H1 (cell line): Measurements from ENCODE around the gene STEAP2. TPM values are rescaled to one million over a fixed set of nuclear protein-coding genes. Genes with fewer than 3 reads are reported as not detected.

Source experiments
- CTCF ChIA-PET: fragments of 300-600 bp; sonication (Branson Sonifier 250); formaldehyde crosslinking; loops from one replicate; lab custom pipeline; 2021; ENCODE audit not compliant: partially characterized antibody; lab: Charles Lee
- POLR2A ChIA-PET: fragments of 300-600 bp; sonication (Branson Sonifier 250); formaldehyde crosslinking; loops from one replicate; lab custom pipeline; 2021; ENCODE audit warnings: inconsistent platforms; ENCODE audit not compliant: partially characterized antibody; lab: Charles Lee
- DNase-seq, 2 experiments: peaks; one replicate each; pipeline versions ENCODE4 v3.0.0 to v3.0.0-alpha.2; 2010 to 2022; ENCODE audit warnings: low spot score in 2 of 2, low read depth in 1 of 2, mixed read lengths in 1 of 2
- FAIRE-seq: peaks from 2 replicates; lab custom pipeline; 2011; peaks lifted over from hg19 to GRCh38; lab: Jason Lieb, UNC
- H2AFZ ChIP-seq: 2 replicates; pipeline ENCODE4 v1.8.1; 2012; ENCODE audit warnings: low read length, inconsistent platforms
- H2AK5ac ChIP-seq: 2 replicates; pipeline ENCODE4 v1.6.1; 2013; ENCODE audit warnings: low read depth, low read length
- H2BK120ac ChIP-seq: replicated peaks from 2 replicates; pipeline ENCODE3; 2013; ENCODE audit warnings: low read depth, low read length, inconsistent platforms
- H2BK12ac ChIP-seq: 2 replicates; pipeline ENCODE4 v1.6.1; 2013; ENCODE audit warnings: low read depth, low read length
- H2BK15ac ChIP-seq: 2 replicates; pipeline ENCODE4 v1.6.1; 2013; ENCODE audit warnings: low read length
- H2BK20ac ChIP-seq: 2 replicates; pipeline ENCODE4 v1.6.1; 2013; ENCODE audit warnings: low read length
- H2BK5ac ChIP-seq: 2 replicates; pipeline ENCODE4 v1.6.1; 2013; ENCODE audit warnings: low read depth, low read length
- H3K14ac ChIP-seq: 2 replicates; pipeline ENCODE4 v1.6.1; 2013; ENCODE audit warnings: inconsistent platforms; ENCODE audit not compliant: insufficient read length
- H3K18ac ChIP-seq: 2 replicates; pipeline ENCODE4 v1.6.1; 2013; ENCODE audit warnings: low read length; ENCODE audit errors: extremely low read depth
- H3K23ac ChIP-seq: 2 replicates; pipeline ENCODE4 v1.6.1; 2013; ENCODE audit warnings: inconsistent platforms; ENCODE audit not compliant: insufficient read length
- H3K23me2 ChIP-seq: 2 replicates; pipeline ENCODE4 v1.6.1; 2013; ENCODE audit warnings: low read depth, low read length
- H3K27ac ChIP-seq: 2 replicates; pipeline ENCODE4 v1.6.1; 2011; ENCODE audit warnings: low read depth, low read length, inconsistent platforms
- H3K27me3 ChIP-seq, 4 experiments: replicated peaks in 1 of 4; 1 replicate in 1 of 4; 2 replicates in 3 of 4; pipeline versions ENCODE4 v1.6.1 to v1.8.1; 2011 to 2013; ENCODE audit warnings: low read length in 3 of 4, mild to moderate bottlenecking in 3 of 4, inconsistent platforms in 2 of 4, mixed read lengths in 2 of 4, moderate library complexity in 1 of 4; ENCODE audit not compliant: control insufficient read depth in 3 of 4, insufficient read depth in 3 of 4; ENCODE audit errors: extremely low read depth in 1 of 4
- H3K36me3 ChIP-seq, 4 experiments: 2 replicates each; pipeline versions ENCODE4 v1.6.1 to v1.8.1; 2011 to 2013; ENCODE audit warnings: mild to moderate bottlenecking in 4 of 4, low read length in 3 of 4, moderate library complexity in 2 of 4, control low read depth in 1 of 4, inconsistent platforms in 1 of 4; ENCODE audit not compliant: insufficient read depth in 4 of 4, control insufficient read depth in 2 of 4
- H3K4ac ChIP-seq: replicated peaks from 2 replicates; pipeline ENCODE3; 2013; ENCODE audit warnings: low read length, low read depth, mixed read lengths, inconsistent platforms; ENCODE audit not compliant: insufficient read length
- H3K4me1 ChIP-seq, 4 experiments: replicated peaks in 1 of 4; 1 replicate in 1 of 4; 2 replicates in 3 of 4; pipeline versions ENCODE4 v1.6.1 to v1.8.1; 2011 to 2013; ENCODE audit warnings: low read length in 3 of 4, inconsistent platforms in 2 of 4, mixed read lengths in 1 of 4; ENCODE audit not compliant: insufficient read depth in 4 of 4, control insufficient read depth in 3 of 4
- H3K4me2 ChIP-seq, 2 experiments: 2 replicates each; pipeline versions ENCODE4 v1.6.1 to v1.8.1; 2011 to 2013; ENCODE audit warnings: low read depth in 2 of 2, low read length in 2 of 2, control low read depth in 1 of 2, inconsistent platforms in 1 of 2, mild to moderate bottlenecking in 1 of 2; ENCODE audit not compliant: insufficient read depth in 1 of 2
- H3K4me3 ChIP-seq, 4 experiments: fragments of 200-600, 300-600 bp in 1 of 4; sonication (generic), shearing (Covaris generic), sonication (Bioruptor Twin) in 1 of 4; 2 replicates each; pipeline versions ENCODE4 v1.5.1 to v1.8.1; 2011 to 2016; ENCODE audit warnings: low read length in 4 of 4, low read depth in 3 of 4, control low read depth in 2 of 4, inconsistent platforms in 2 of 4, mild to moderate bottlenecking in 2 of 4, mixed read lengths in 1 of 4, moderate library complexity in 1 of 4; ENCODE audit not compliant: insufficient read depth in 2 of 4; ENCODE audit errors: extremely low read depth in 1 of 4
- H3K56ac ChIP-seq: replicated peaks from 2 replicates; pipeline ENCODE3; 2013; ENCODE audit warnings: low read depth, mild to moderate bottlenecking, mixed read lengths, low read length, inconsistent platforms; ENCODE audit not compliant: insufficient read length
- H3K79me1 ChIP-seq: 2 replicates; pipeline ENCODE4 v1.6.1; 2013; ENCODE audit warnings: low read depth, low read length, control low read depth
- H3K79me2 ChIP-seq, 2 experiments: 2 replicates each; pipeline versions ENCODE4 v1.6.1 to v1.8.1; 2012 to 2013; ENCODE audit warnings: low read length in 2 of 2, mild to moderate bottlenecking in 2 of 2, inconsistent platforms in 1 of 2; ENCODE audit not compliant: insufficient read depth in 2 of 2, control insufficient read depth in 1 of 2
- H3K9ac ChIP-seq, 4 experiments: replicated peaks in 1 of 4; 1 replicate in 1 of 4; 2 replicates in 3 of 4; pipeline versions ENCODE4 v1.6.1 to v1.8.1; 2011 to 2013; ENCODE audit warnings: low read depth in 3 of 4, low read length in 3 of 4, control low read depth in 2 of 4, mild to moderate bottlenecking in 2 of 4, moderate library complexity in 2 of 4, inconsistent platforms in 1 of 4; ENCODE audit errors: extremely low read depth in 1 of 4
- H3K9me3 ChIP-seq, 2 experiments: 2 replicates each; pipeline versions ENCODE4 v1.6.1 to v1.8.1; 2012 to 2013; ENCODE audit warnings: mild to moderate bottlenecking in 2 of 2, moderate library complexity in 2 of 2, control low read depth in 1 of 2, inconsistent platforms in 1 of 2, low read depth in 1 of 2, low read length in 1 of 2, mixed read lengths in 1 of 2; ENCODE audit not compliant: insufficient read depth in 2 of 2
- H4K20me1 ChIP-seq, 2 experiments: replicated peaks in 1 of 2; 2 replicates each; pipeline versions ENCODE3 to v1.8.1; 2011 to 2013; ENCODE audit warnings: inconsistent platforms in 2 of 2, low read length in 2 of 2, mild to moderate bottlenecking in 1 of 2; ENCODE audit not compliant: insufficient read depth in 2 of 2, control insufficient read depth in 1 of 2
- H4K5ac ChIP-seq: 2 replicates; pipeline ENCODE4 v1.6.1; 2013; ENCODE audit warnings: low read length, low read depth, mixed read lengths, inconsistent platforms; ENCODE audit not compliant: insufficient read length
- H4K8ac ChIP-seq: 2 replicates; pipeline ENCODE4 v1.8.0; 2013; ENCODE audit warnings: mild to moderate bottlenecking, moderate library complexity, low read length, inconsistent platforms; ENCODE audit not compliant: insufficient read depth; ENCODE audit errors: extremely low read depth
- H4K91ac ChIP-seq: replicated peaks from 2 replicates; pipeline ENCODE3; 2013; ENCODE audit warnings: low read length, mixed read lengths, inconsistent platforms; ENCODE audit not compliant: insufficient read length
- ASH2L ChIP-seq: fragments of 200-600, 300-600 bp; sonication (generic); IDR thresholded peaks from one replicate; pipeline ENCODE4 v1.7.1; 2017; ENCODE audit warnings: low read length
- NANOG ChIP-seq: IDR thresholded peaks from 2 replicates; pipeline ENCODE4 v1.6.1; 2011; ENCODE audit warnings: low read length, low read depth, mild to moderate bottlenecking, inconsistent platforms; ENCODE audit not compliant: insufficient read depth, poor library complexity, severe bottlenecking
- NRF1 ChIP-seq: IDR thresholded peaks from 2 replicates; pipeline ENCODE4 v1.6.1; 2011; ENCODE audit warnings: mild to moderate bottlenecking, low read depth, low read length, improper control_type of control experiment
- POLR2AphosphoS5 ChIP-seq: IDR thresholded peaks from 2 replicates; pipeline ENCODE4 v1.6.1; 2011; ENCODE audit warnings: low read depth, low read length
- RNF2 ChIP-seq: fragments of 200-900, 300-1000 bp; sonication (generic); IDR thresholded peaks from 2 replicates; pipeline ENCODE4 v1.7.1; 2016; ENCODE audit warnings: borderline replicate concordance, low read depth, mild to moderate bottlenecking, antibody characterized with exemption, low read length; ENCODE audit not compliant: poor library complexity, severe bottlenecking; ENCODE audit errors: missing control alignments
- SIRT6 ChIP-seq: IDR thresholded peaks from one replicate; pipeline ENCODE4 v1.7.1; 2012; ENCODE audit warnings: low read length, inconsistent platforms
- TAF1 ChIP-seq: IDR thresholded peaks from 2 replicates; pipeline ENCODE4 v1.6.1; 2011; ENCODE audit warnings: mild to moderate bottlenecking, low read depth, low read length
- TBP ChIP-seq: IDR thresholded peaks from 2 replicates; pipeline ENCODE4 v1.6.1; 2011; ENCODE audit warnings: low read depth, low read length, improper control_type of control experiment
- TCF12 ChIP-seq: IDR thresholded peaks from 2 replicates; pipeline ENCODE4 v1.6.1; 2011; ENCODE audit warnings: low read depth, mild to moderate bottlenecking, low read length
- YY1 ChIP-seq: IDR thresholded peaks from 2 replicates; pipeline ENCODE4 v1.6.1; 2011; ENCODE audit warnings: low read depth, mild to moderate bottlenecking, low read length
- WGBS, 2 experiments: shearing (Covaris generic) in 1 of 2; methylation state at CpG; one replicate each; pipeline versions ENCODE4 v1.1.6 to v1.1.7; 2013 to 2015; ENCODE audit warnings: low lambda C conversion rate in 2 of 2, mixed read lengths in 2 of 2, inconsistent platforms in 1 of 2, low coverage in 1 of 2, missing lambda C conversion rate in 1 of 2; ENCODE audit not compliant: insufficient replicate concordance in 2 of 2, insufficient coverage in 1 of 2, insufficient read length in 1 of 2; ENCODE audit errors: extremely low coverage in 1 of 2, missing lambda C conversion rate in 1 of 2; 5-methylcytosine and 5-hydroxymethylcytosine counted together
- polyA plus RNA-seq, 7 experiments: library from polyadenylated mRNA; depleted of rRNA in 3 of 7; stranded (reverse) in 5 of 7; unstranded in 2 of 7; fragments of >200 nt in 5 of 7; fragments of 200-250 nt in 2 of 7; gene quantifications; 1 replicate in 5 of 7; 2 replicates in 1 of 7; 4 replicates in 1 of 7; pipeline versions ENCODE4 v1.2.1 to v1.2.3, GENCODE V29; 2011 to 2013; ENCODE audit warnings: missing spikeins in 2 of 7, mixed read lengths in 2 of 7
- total RNA-seq: library from RNA; stranded (reverse); fragmentation: NEBNext Ultra II Directional; extraction: Animal tissue kit (Norgen Biotek cat#: 25700); gene quantifications from 2 replicates; pipeline ENCODE4 v1.2.1, GENCODE V29; 2021
- TF ChIP-seq, protein P1 (sequence below): IDR thresholded peaks from 2 replicates; pipeline ENCODE4 v1.6.1; 2012; ENCODE audit warnings: inconsistent platforms
- TF ChIP-seq, protein P2 (sequence below), 3 experiments: IDR thresholded peaks; 1 replicate in 2 of 3; 2 replicates in 1 of 3; pipeline versions ENCODE4 v1.5.1 to v1.6.1; 2011; ENCODE audit warnings: low read length in 3 of 3, mild to moderate bottlenecking in 3 of 3, inconsistent platforms in 2 of 3, low read depth in 1 of 3, moderate library complexity in 1 of 3; ENCODE audit not compliant: insufficient read depth in 1 of 3; ENCODE audit errors: control extremely low read depth in 1 of 3

STEAP2 gene
- total and polyA plus RNA-seq, 2 of the 8 experiments (the other 6 are each of a cell fraction or from before 2014, with no cell fraction given), result 13.4 to 18.4 TPM

DNA sequence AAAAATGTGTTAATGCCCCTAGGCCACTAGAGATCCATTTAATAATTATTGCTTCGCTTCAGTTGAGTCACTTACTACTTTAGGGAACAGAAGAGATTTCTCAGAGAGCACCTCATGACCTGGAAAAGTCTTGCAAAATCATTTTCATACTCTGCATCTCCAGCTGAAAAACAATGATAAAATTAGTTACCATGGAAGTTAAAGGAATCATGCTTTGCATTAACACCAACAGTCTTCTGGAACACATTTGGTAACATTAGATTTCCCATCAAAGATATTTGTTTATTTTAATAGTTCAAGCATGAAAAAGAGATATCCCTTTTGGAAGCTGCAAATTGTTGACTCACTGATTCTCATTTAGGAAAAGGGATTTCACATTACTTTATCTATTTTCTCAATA, 1.8 kb upstream of the STEAP2 start:
- H2BK120ac ChIP-seq, result no peak overlapping the region
- no peak overlapping the region for H3K27ac ChIP-seq
- no peaks in the 10 kb centered on the region for H3K79me1 ChIP-seq
- peaks cover 13% of the 10 kb centered on the region for H3K23me2 ChIP-seq
- H3K4me3 ChIP-seq, result no peak overlapping the region
- H3K4me1 ChIP-seq, result peaks cover 2 to 9% (median 7%) of the 10 kb centered on the region in 4 experiments; a peak in 6 of 7 replicates
- no peak overlapping the region for H2BK12ac ChIP-seq
- no peak overlapping the region for H3K18ac ChIP-seq
- no peak overlapping the region for H3K14ac ChIP-seq
- H2BK15ac ChIP-seq, result no peak overlapping the region
- H3K36me3 ChIP-seq, result no peaks in the 10 kb centered on the region
- no peaks in the 10 kb centered on the region for H4K20me1 ChIP-seq
- FAIRE-seq (no peak), DNase-seq (no peak)
- no peak overlapping the region for H3K56ac ChIP-seq
- no peak overlapping the region for H3K9ac ChIP-seq
- no peak overlapping the region for H3K4ac ChIP-seq
- no peak overlapping the region for H2BK20ac ChIP-seq
- H3K79me2 ChIP-seq, result peaks cover 0 to 26% of the 10 kb centered on the region in 2 experiments; a peak in 3 of 4 replicates
- no peak overlapping the region for H4K5ac ChIP-seq
- H4K91ac ChIP-seq, result no peak overlapping the region
- no peak overlapping the region for H4K8ac ChIP-seq
- no peaks in the 10 kb centered on the region for H3K9me3 ChIP-seq
- H2AK5ac ChIP-seq, result no peak overlapping the region
- H3K4me2 ChIP-seq, result no peak overlapping the region; a peak in 1 of 4 replicates
- POLR2A ChIA-PET, result no interaction called here
- H2AFZ ChIP-seq, result no peak overlapping the region
- H2BK5ac ChIP-seq, result no peak overlapping the region
- CTCF ChIA-PET, result no interaction called here
- H3K23ac ChIP-seq, result no peak overlapping the region
- no peaks in the 10 kb centered on the region for H3K27me3 ChIP-seq
- 95% methylated on average over 1 of the region's 1 CpG; no CpG with 5 or more reads in 1 of the 2 experiments for WGBS, 2 experiments
- TF ChIP-seq YY1 (no peak), NRF1 (no peak), TBP (no peak), POLR2AphosphoS5 (no peak), NANOG (no peak), TCF12 (no peak), ASH2L (no peak), TAF1 (no peak), SIRT6 (no peak), RNF2 (no peak)
- TF ChIP-seq, protein P1, sequence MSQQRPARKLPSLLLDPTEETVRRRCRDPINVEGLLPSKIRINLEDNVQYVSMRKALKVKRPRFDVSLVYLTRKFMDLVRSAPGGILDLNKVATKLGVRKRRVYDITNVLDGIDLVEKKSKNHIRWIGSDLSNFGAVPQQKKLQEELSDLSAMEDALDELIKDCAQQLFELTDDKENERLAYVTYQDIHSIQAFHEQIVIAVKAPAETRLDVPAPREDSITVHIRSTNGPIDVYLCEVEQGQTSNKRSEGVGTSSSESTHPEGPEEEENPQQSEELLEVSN, result no peak
- TF ChIP-seq, protein P2, sequence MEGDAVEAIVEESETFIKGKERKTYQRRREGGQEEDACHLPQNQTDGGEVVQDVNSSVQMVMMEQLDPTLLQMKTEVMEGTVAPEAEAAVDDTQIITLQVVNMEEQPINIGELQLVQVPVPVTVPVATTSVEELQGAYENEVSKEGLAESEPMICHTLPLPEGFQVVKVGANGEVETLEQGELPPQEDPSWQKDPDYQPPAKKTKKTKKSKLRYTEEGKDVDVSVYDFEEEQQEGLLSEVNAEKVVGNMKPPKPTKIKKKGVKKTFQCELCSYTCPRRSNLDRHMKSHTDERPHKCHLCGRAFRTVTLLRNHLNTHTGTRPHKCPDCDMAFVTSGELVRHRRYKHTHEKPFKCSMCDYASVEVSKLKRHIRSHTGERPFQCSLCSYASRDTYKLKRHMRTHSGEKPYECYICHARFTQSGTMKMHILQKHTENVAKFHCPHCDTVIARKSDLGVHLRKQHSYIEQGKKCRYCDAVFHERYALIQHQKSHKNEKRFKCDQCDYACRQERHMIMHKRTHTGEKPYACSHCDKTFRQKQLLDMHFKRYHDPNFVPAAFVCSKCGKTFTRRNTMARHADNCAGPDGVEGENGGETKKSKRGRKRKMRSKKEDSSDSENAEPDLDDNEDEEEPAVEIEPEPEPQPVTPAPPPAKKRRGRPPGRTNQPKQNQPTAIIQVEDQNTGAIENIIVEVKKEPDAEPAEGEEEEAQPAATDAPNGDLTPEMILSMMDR (IDR thresholded peaks at IDR 0.05; ENCODE audit: control extremely low read depth in 1 of 3, insufficient read depth in 1 of 3, low read depth in 1 of 3, low read length in 3 of 3), result no peak
